Esophagus muscularis mucosa (tissue), 4 donors: ENCODE data around the gene ST7. TPM values are rescaled to one million over a fixed set of nuclear protein-coding genes. Genes with fewer than 3 reads are reported as not detected.

ENCODE experiments used
- DNase-seq: peaks from one replicate; pipeline ENCODE4 v3.0.0-alpha.2; 2017; ENCODE audit errors: extremely low spot score
- H3K27ac ChIP-seq, 4 donors: fragments of 200-600 bp; sonication (generic); replicated peaks in 1 of 4; 1 replicate in 3 of 4; 2 replicates in 1 of 4; pipeline ENCODE4 v1.5.1; 2016 to 2019; ENCODE audit warnings: mild to moderate bottlenecking in 1 of 4
- H3K27me3 ChIP-seq, 4 donors: fragments of 200-600 bp; sonication (generic); one replicate each; pipeline versions ENCODE4 v1.5.1 to v1.6.0; 2016 to 2019
- H3K36me3 ChIP-seq, 4 donors: fragments of 200-600 bp; sonication (generic); one replicate each; pipeline ENCODE4 v1.5.1; 2016 to 2019
- H3K4me1 ChIP-seq, 4 donors: fragments of 200-600 bp; sonication (generic); one replicate each; pipeline ENCODE4 v1.5.1; 2016 to 2019
- H3K4me3 ChIP-seq, 4 donors: fragments of 200-600 bp; sonication (generic); 1 replicate in 2 of 4; 2 replicates in 2 of 4; pipeline ENCODE4 v1.5.1; 2016 to 2019; ENCODE audit warnings: mild to moderate bottlenecking in 4 of 4, moderate library complexity in 1 of 4
- H3K9me3 ChIP-seq, 4 donors: fragments of 200-600 bp; sonication (generic); 1 replicate in 3 of 4; 2 replicates in 1 of 4; pipeline ENCODE4 v1.5.1; 2016 to 2019
- CTCF ChIP-seq, 3 experiments: fragments of 200-600 bp in 2 of 3; fragments of 450-650 bp in 1 of 3; sonication (generic) in 2 of 3; IDR thresholded peaks; one replicate each; pipeline ENCODE4 v1.5.1; 2017 to 2019; ENCODE audit warnings: antibody characterized with exemption in 3 of 3, mild to moderate bottlenecking in 2 of 3, moderate library complexity in 1 of 3
- EP300 ChIP-seq: sonication (generic); formaldehyde crosslinking; IDR thresholded peaks from one replicate; pipeline ENCODE4 v1.6.1; 2017; ENCODE audit warnings: antibody characterized with exemption
- POLR2A ChIP-seq: fragments of 450-650 bp; IDR thresholded peaks from one replicate; pipeline ENCODE4 v1.6.1; 2017; ENCODE audit warnings: antibody characterized with exemption, moderate library complexity, mild to moderate bottlenecking, low read depth
- POLR2AphosphoS5 ChIP-seq, 2 donors: sonication (generic); formaldehyde crosslinking; IDR thresholded peaks; one replicate each; pipeline ENCODE4 v1.6.1; 2017; ENCODE audit warnings: antibody characterized with exemption in 2 of 2
- WGBS: methylation state at CpG from one replicate; pipeline ENCODE4 v1.1.5; 2018; 5-methylcytosine and 5-hydroxymethylcytosine counted together
- intact Hi-C: fragments of 100-400 bp; cut with DNase I; formaldehyde crosslinking; loops from one replicate; pipeline ENCODE4 v1.15.1; 2023
- total RNA-seq, 4 donors: library from RNA; depleted of rRNA; stranded (reverse); fragments of >200 nt; gene quantifications; one replicate each; pipeline versions ENCODE4 v1.1.0 to v1.2.1, GENCODE V29; 2016

ST7 gene
- total RNA-seq, 4 donors from 2014 or later, result 16.9 to 22.0 (median 18.2) TPM

DNA sequence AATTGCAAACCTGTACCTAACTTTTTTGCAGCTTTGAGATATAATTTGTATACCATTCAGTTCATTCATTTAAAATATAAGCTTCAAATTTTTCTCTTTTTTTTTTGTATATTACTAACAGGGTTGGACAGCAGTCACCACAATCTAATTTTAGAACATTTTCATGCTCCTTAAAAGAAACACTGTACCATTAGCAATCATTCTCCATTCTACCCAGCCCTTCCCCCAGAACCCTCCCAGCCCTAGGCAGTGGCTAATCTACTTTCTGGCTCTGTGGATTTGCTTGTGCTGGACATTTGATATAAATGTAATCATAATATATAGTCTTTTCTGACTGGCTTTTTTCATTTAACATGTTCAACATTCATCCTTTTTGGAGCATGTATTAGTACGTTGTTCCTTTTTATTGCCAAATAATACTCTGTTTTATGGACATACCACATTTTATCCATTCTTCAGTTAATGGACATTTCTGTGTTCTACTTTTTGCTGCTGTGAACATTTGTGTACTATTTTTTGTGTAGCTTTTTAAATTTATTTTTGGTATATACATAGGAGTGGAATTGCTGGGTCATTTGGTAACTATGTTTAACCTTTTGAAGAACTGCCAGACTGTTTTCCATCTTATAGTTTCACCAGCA is 40.9 kb upstream of the ST7 start:
- Histone ChIP-seq H3K27me3 (no peaks in the 10 kb centered on the region), H3K4me1 (no peaks in the 10 kb centered on the region), H3K9me3 (no peaks in the 10 kb centered on the region), H3K27ac (no peak overlapping the region), H3K36me3 (peaks cover 49 to 85% (median 64%) of the 10 kb centered on the region in 4 donors), H3K4me3 (no peak overlapping the region)
- intact Hi-C loops, result no loop called here
- DNase-seq, result no peak
- TF ChIP-seq EP300, result no peak
- no peak for TF ChIP-seq POLR2A
- no peak for TF ChIP-seq CTCF (IDR thresholded peaks at IDR 0.05)
- no peak for TF ChIP-seq POLR2AphosphoS5 (IDR thresholded peaks at IDR 0.05)
- WGBS, result 100% methylated on average over 1 of the region's 1 CpG

GRCh38 chr7:116918704-116919103 is 34.6 kb upstream of the ST7 start:
- intact Hi-C loops, result no loop called here
- TF ChIP-seq POLR2A (no peak), POLR2AphosphoS5 (IDR thresholded peaks at IDR 0.05) (no peak), EP300 (no peak), CTCF (IDR thresholded peaks at IDR 0.05) (no peak)
- Histone ChIP-seq H3K4me1 (no peaks in the 10 kb centered on the region), H3K9me3 (no peaks in the 10 kb centered on the region), H3K36me3 (peaks cover 15 to 76% (median 54%) of the 10 kb centered on the region in 4 donors), H3K27me3 (no peaks in the 10 kb centered on the region), H3K4me3 (no peak overlapping the region), H3K27ac (no peak overlapping the region)
- no peak for DNase-seq
- 93% methylated on average over 3 of the region's 3 CpGs for WGBS

DNA sequence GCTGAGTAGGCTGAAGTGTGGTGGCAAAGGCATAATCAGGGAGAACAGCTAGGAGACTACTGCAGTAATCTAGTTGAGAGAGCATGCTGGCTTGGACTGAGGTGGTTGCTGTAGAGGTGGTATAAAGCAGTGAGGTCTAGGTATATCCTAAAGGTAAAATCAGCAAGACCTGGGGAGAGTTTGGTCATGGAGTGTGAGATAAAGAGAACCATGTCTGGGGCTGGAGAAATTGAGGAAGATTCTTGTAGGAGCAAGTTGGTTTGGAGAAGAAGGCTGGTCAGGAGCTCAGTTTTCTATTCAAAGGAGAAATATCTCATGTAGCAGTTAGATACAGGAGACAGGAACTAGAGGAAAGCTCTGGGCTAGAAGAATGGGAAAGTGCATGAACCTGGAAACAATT is 32.9 kb upstream of the ST7 start:
- peaks cover 8 to 60% (median 43%) of the 10 kb centered on the region in 4 donors for H3K36me3 ChIP-seq
- intact Hi-C loops, result no loop called here
- TF ChIP-seq POLR2AphosphoS5 (IDR thresholded peaks at IDR 0.05) (no peak), EP300 (no peak), CTCF (IDR thresholded peaks at IDR 0.05) (no peak), POLR2A (no peak)

GRCh38 chr7:116922545-116922944 is 30.8 kb upstream of the ST7 start:
- no peaks in the 10 kb centered on the region for H3K9me3 ChIP-seq
- peaks cover 0 to 39% (median 24%) of the 10 kb centered on the region in 4 donors for H3K36me3 ChIP-seq
- H3K27ac ChIP-seq, result no peak overlapping the region
- DNase-seq, result no peak
- WGBS, result 71% methylated on average over 5 of the region's 5 CpGs
- intact Hi-C loops, result no loop called here
- no peaks in the 10 kb centered on the region for H3K27me3 ChIP-seq
- H3K4me3 ChIP-seq, result no peak overlapping the region
- no peaks in the 10 kb centered on the region for H3K4me1 ChIP-seq
- TF ChIP-seq POLR2AphosphoS5 (IDR thresholded peaks at IDR 0.05), result peak in 1 of 2 donors; percentile 3
- no peak for TF ChIP-seq POLR2A
- no peak for TF ChIP-seq CTCF (IDR thresholded peaks at IDR 0.05)
- TF ChIP-seq EP300, result no peak

More for the DNA sequence above, 32.9 kb upstream of the ST7 start:
- H3K4me3 ChIP-seq, result no peak overlapping the region
- no peaks in the 10 kb centered on the region for H3K4me1 ChIP-seq
- H3K9me3 ChIP-seq, result no peaks in the 10 kb centered on the region
- DNase-seq, result no peak
- H3K27ac ChIP-seq, result no peak overlapping the region
- H3K27me3 ChIP-seq, result no peaks in the 10 kb centered on the region

- WGBS, result 77% methylated on average over 5 of the region's 5 CpGs
- intact Hi-C loops, result no loop called here
- peaks cover 0 to 18% (median 9%) of the 10 kb centered on the region in 4 donors for H3K36me3 ChIP-seq
These were observed 28.6 kb upstream of the ST7 start for GRCh38 chr7:116924741-116925140.

More at GRCh38 chr7:116924741-116925140, 28.6 kb upstream of the ST7 start:
- Histone ChIP-seq H3K27ac (no peak overlapping the region), H3K4me1 (no peaks in the 10 kb centered on the region), H3K4me3 (no peak overlapping the region), H3K9me3 (no peaks in the 10 kb centered on the region), H3K27me3 (no peaks in the 10 kb centered on the region)
- DNase-seq, result no peak
- TF ChIP-seq POLR2AphosphoS5 (IDR thresholded peaks at IDR 0.05) (no peak), EP300 (no peak), POLR2A (no peak), CTCF (IDR thresholded peaks at IDR 0.05) (no peak)
